ENCODE data around the gene CAPNS2. TPM values are rescaled to one million over a fixed set of nuclear protein-coding genes. Genes with fewer than 3 reads are reported as not detected.
A peak's percentile ranks its signal among the peaks of the same experiment; 100 is the strongest.

CAPNS2 gene
- total and polyA plus RNA-seq, 9 of the 15 experiments (the other 6 are each of a cell fraction or from before 2014, with no cell fraction given) = 0.12 to 0.65 (median 0.24) TPM; not detected in 2

- TF ChIP-seq ARID4B (CRISPR knock-in tag; IDR thresholded peaks at IDR 0.05) (no peak), CCNT2 (IDR thresholded peaks at IDR 0.05; ENCODE audit: borderline replicate concordance, extremely low read depth, insufficient read length, low read depth, low read length) (no peak), SMARCE1 (IDR thresholded peaks at IDR 0.05) (no peak)
Measured at GRCh38 chr16:55592306-55592705, 25.8 kb downstream of the CAPNS2 start (continued).

GRCh38 chr16:55597928-55598327 lies 31.4 kb downstream of the CAPNS2 start:
- 27% methylated on average over 4 of the region's 4 CpGs for WGBS (ENCODE audit: insufficient coverage, low coverage, missing lambda C conversion rate)
- Histone ChIP-seq H3K9me3 (replicated peaks; ENCODE audit: control insufficient read depth, insufficient read depth, low read depth, low read length) (no peaks in the 10 kb centered on the region), H4K20me1 (replicated peaks; ENCODE audit: control insufficient read depth, insufficient read depth, low read length) (no peaks in the 10 kb centered on the region), H3K4me3 (no peak overlapping the region), H3K36me3 (ENCODE audit: control insufficient read depth, insufficient read depth, low read length) (no peaks in the 10 kb centered on the region), H3K27ac (ENCODE audit: extremely low read depth, low read depth, low read length) (no peak overlapping the region), H3K9ac (ENCODE audit: insufficient read depth in 1 of 2, low read depth in 2 of 2, low read length in 2 of 2) (no peak overlapping the region), H3K4me2 (ENCODE audit: insufficient read depth, low read length) (no peak overlapping the region), H3K27me3 (ENCODE audit: control insufficient read depth in 2 of 2, insufficient read depth in 2 of 2, low read length in 2 of 2) (no peaks in the 10 kb centered on the region), H3K9me1 (ENCODE audit: control insufficient read depth, insufficient read depth, low read length) (no peaks in the 10 kb centered on the region), H2AFZ (ENCODE audit: low read depth, low read length) (peak overlapping the region; percentile 57; the same call in 1 of the 2 replicates), H3K79me2 (ENCODE audit: control insufficient read depth, insufficient read depth, low read length) (no peaks in the 10 kb centered on the region), H3K4me1 (replicated peaks in 1 of 2; ENCODE audit: control insufficient read depth in 2 of 2, insufficient read depth in 2 of 2, low read length in 2 of 2) (no peaks in the 10 kb centered on the region; a peak in 1 of 5 replicates)
- TF ChIP-seq POLR2B (IDR thresholded peaks at IDR 0.05; ENCODE audit: low read depth, partially characterized antibody) (no peak), IFI16 (CRISPR knock-in tag; IDR thresholded peaks at IDR 0.05) (no peak), POLR2H (tag; IDR thresholded peaks at IDR 0.05; ENCODE audit: low read depth) (no peak), ZNF316 (IDR thresholded peaks at IDR 0.05) (0 out of 2 replicates have a peak, but pooled peaks have one; percentile 3), ZNF408 (CRISPR knock-in tag; IDR thresholded peaks at IDR 0.05; ENCODE audit: low read depth) (no peak)
- ChIA-PET POLR2A (no interaction called here), CTCF (ENCODE audit: low intra/inter-chr PET ratio) (no interaction called here)
- no peak for ATAC-seq
- in situ Hi-C loops (cut with MboI) (no loop called here), intact Hi-C loops (cut with micrococcal nuclease) (no loop called here)
- no peak for FAIRE-seq
- BruUV-seq (replicated peaks) = no TSS peak
- no peak for DNase-seq (ENCODE audit: extremely low read depth in 1 of 4, low spot score in 3 of 4)

All from K562 (cell line).